H54 (cell line): ENCODE measurements around the gene ANAPC4.
"Not testable (repeated sequence)": the region's sequence is repeated elsewhere in the genome, so short reads cannot be mapped to it uniquely, and the experiment has no call there.

ENCODE experiments used
- DNase-seq: peaks from one replicate; pipeline ENCODE4 v3.0.0; 2011; ENCODE audit warnings: low spot score, mixed read lengths; ENCODE audit not compliant: insufficient read length
- FAIRE-seq: peaks from 3 replicates; lab custom pipeline; 2011; peaks lifted over from hg19 to GRCh38; lab: Jason Lieb, UNC
- POLR2A ChIP-seq: IDR thresholded peaks from 2 replicates; pipeline ENCODE4 v1.6.1; 2011; ENCODE audit warnings: low read depth, mild to moderate bottlenecking, low read length

ANAPC4 gene

GRCh38 chr4:25358515-25359275 is 18.4 kb upstream of the ANAPC4 start:
- FAIRE-seq (no peak), DNase-seq (no peak)
- TF ChIP-seq POLR2A: no peak

GRCh38 chr4:25361253-25361652 is 15.8 kb upstream of the ANAPC4 start:
- TF ChIP-seq POLR2A: no peak
- DNase-seq (no peak), FAIRE-seq (no peak)

GRCh38 chr4:25367004-25367621 is 9.9 kb upstream of the ANAPC4 start:
- TF ChIP-seq POLR2A: no peak
- DNase-seq (no peak), FAIRE-seq (no peak)

GRCh38 chr4:25367877-25368276 is 9.2 kb upstream of the ANAPC4 start:
- no peak for DNase-seq
- FAIRE-seq: no peak

GRCh38 chr4:25368315-25368714 is 8.7 kb upstream of the ANAPC4 start:
- FAIRE-seq (no peak), DNase-seq (no peak)
- no peak for TF ChIP-seq POLR2A

More at GRCh38 chr4:25367877-25368276, 9.2 kb upstream of the ANAPC4 start:
- TF ChIP-seq POLR2A: no peak

- FAIRE-seq (no peak), DNase-seq (no peak)
- TF ChIP-seq POLR2A: no peak
These were observed 6.8 kb upstream of the ANAPC4 start for GRCh38 chr4:25370242-25370641.

- not testable (repeated sequence) for FAIRE-seq, DNase-seq
These were observed 4.5 kb upstream of the ANAPC4 start for GRCh38 chr4:25372549-25372948.

GRCh38 chr4:25377572-25378436 is 741 bp downstream of the ANAPC4 start:
- TF ChIP-seq POLR2A: no peak
- DNase-seq (peak; percentile 3), FAIRE-seq (no peak)

- no peak for DNase-seq
- FAIRE-seq: no peak
- TF ChIP-seq POLR2A: no peak
These were observed 1.3 kb downstream of the ANAPC4 start for GRCh38 chr4:25378437-25378743.

- FAIRE-seq: no peak
- TF ChIP-seq POLR2A: no peak
- DNase-seq: no peak
These were observed 2.5 kb downstream of the ANAPC4 start for GRCh38 chr4:25379591-25379990.

GRCh38 chr4:25383647-25384046 is 6.6 kb downstream of the ANAPC4 start:
- TF ChIP-seq POLR2A: no peak
- DNase-seq: no peak
- no peak for FAIRE-seq

- TF ChIP-seq POLR2A: no peak
- DNase-seq (no peak), FAIRE-seq (no peak)
These were observed 9.9 kb downstream of the ANAPC4 start for GRCh38 chr4:25386926-25387325.

- FAIRE-seq: no peak
- no peak for TF ChIP-seq POLR2A
- DNase-seq: no peak
These were observed 20.2 kb downstream of the ANAPC4 start for GRCh38 chr4:25397305-25397704.

- DNase-seq (no peak), FAIRE-seq (no peak)
- no peak for TF ChIP-seq POLR2A
These were observed 22.4 kb downstream of the ANAPC4 start for GRCh38 chr4:25399510-25399909.
